Midbrain (tissue), 1 donor: Measurements from ENCODE around the gene RCVRN.
"Not testable (repeated sequence)": the region's sequence is repeated elsewhere in the genome, so short reads cannot be mapped to it uniquely, and the experiment has no call there.

Experiments
- DNase-seq: peaks from one replicate; lab custom pipeline; 2025; lab: John Stamatoyannopoulos, UW

RCVRN gene

GRCh38 chr17:9922012-9922848 is 17.2 kb upstream of the RCVRN start:
- DNase-seq = no peak

- not testable (repeated sequence) for DNase-seq
These were observed 16.1 kb upstream of the RCVRN start for GRCh38 chr17:9921216-9921615.

- DNase-seq = no peak
These were observed 13.8 kb upstream of the RCVRN start for GRCh38 chr17:9918804-9919352.

GRCh38 chr17:9918352-9918751 is 13.3 kb upstream of the RCVRN start:
- DNase-seq = no peak

- no peak for DNase-seq
These were observed 12.7 kb upstream of the RCVRN start for GRCh38 chr17:9917801-9918200.

GRCh38 chr17:9917131-9917530 is 12.1 kb upstream of the RCVRN start:
- no peak for DNase-seq

GRCh38 chr17:9916108-9916507 is 11.0 kb upstream of the RCVRN start:
- no peak for DNase-seq

GRCh38 chr17:9913476-9913875 is 8.4 kb upstream of the RCVRN start:
- no peak for DNase-seq

GRCh38 chr17:9912121-9913099 is 7.3 kb upstream of the RCVRN start:
- DNase-seq = no peak

- DNase-seq = no peak
These were observed 6.0 kb upstream of the RCVRN start for GRCh38 chr17:9911089-9911488.

GRCh38 chr17:9908649-9909042 is 3.6 kb upstream of the RCVRN start:
- no peak for DNase-seq

GRCh38 chr17:9907883-9908648 is 3.0 kb upstream of the RCVRN start:
- no peak for DNase-seq

GRCh38 chr17:9907131-9907530 is 2.1 kb upstream of the RCVRN start:
- no peak for DNase-seq

- DNase-seq = no peak
These were observed 1.5 kb upstream of the RCVRN start for GRCh38 chr17:9906616-9907015.

- DNase-seq = peak; percentile 32
These were observed 831 bp upstream of the RCVRN start for GRCh38 chr17:9905902-9906301.

- DNase-seq = no peak
These were observed 594 bp downstream of the RCVRN start for GRCh38 chr17:9904277-9905077.

GRCh38 chr17:9902120-9902519 is 3.0 kb downstream of the RCVRN start:
- no peak for DNase-seq

- no peak for DNase-seq
These were observed 4.3 kb downstream of the RCVRN start for GRCh38 chr17:9900784-9901183.

GRCh38 chr17:9900044-9900594 is 5.0 kb downstream of the RCVRN start:
- DNase-seq = no peak

- no peak for DNase-seq
These were observed 5.6 kb downstream of the RCVRN start for GRCh38 chr17:9899280-9900043.
